GM21381 (cell line): Measurements from ENCODE around the gene BCAT1.
"Not testable (repeated sequence)": the region's sequence is repeated elsewhere in the genome, so short reads cannot be mapped to it uniquely, and the experiment has no call there.

Experiments
- ATAC-seq: cut with Tn5 transposase; IDR thresholded peaks from one replicate; pipeline ENCODE4 v1.9.1; 2021; ENCODE audit warnings: mild to moderate bottlenecking, moderate library complexity; ENCODE audit not compliant: unreplicated experiment

Gene BCAT1

GRCh38 chr12:24860546-24860945 lies 88.4 kb downstream of the BCAT1 start:
- ATAC-seq = no peak

GRCh38 chr12:24856541-24856940 lies 92.4 kb downstream of the BCAT1 start:
- no peak for ATAC-seq

- no peak for ATAC-seq
These were observed 94.0 kb downstream of the BCAT1 start for GRCh38 chr12:24854908-24855307.

- no peak for ATAC-seq
These were observed 94.9 kb downstream of the BCAT1 start for GRCh38 chr12:24854017-24854416.

GRCh38 chr12:24853588-24853987 lies 95.3 kb downstream of the BCAT1 start:
- no peak for ATAC-seq

GRCh38 chr12:24853094-24853493 lies 95.8 kb downstream of the BCAT1 start:
- ATAC-seq = no peak

- ATAC-seq = no peak
These were observed 96.5 kb downstream of the BCAT1 start for GRCh38 chr12:24852420-24852819.

- ATAC-seq = not testable (repeated sequence)
These were observed 97.0 kb downstream of the BCAT1 start for GRCh38 chr12:24851883-24852282.

- no peak for ATAC-seq
These were observed 97.6 kb downstream of the BCAT1 start for GRCh38 chr12:24851341-24851740.

- no peak for ATAC-seq
These were observed 98.4 kb downstream of the BCAT1 start for GRCh38 chr12:24850496-24850895.

- no peak for ATAC-seq
These were observed 99.9 kb downstream of the BCAT1 start for GRCh38 chr12:24848941-24849477.

GRCh38 chr12:24846689-24847088 lies 102.2 kb downstream of the BCAT1 start:
- ATAC-seq = no peak

- ATAC-seq = no peak
These were observed 103.3 kb downstream of the BCAT1 start for GRCh38 chr12:24845615-24846014.

- ATAC-seq = no peak
These were observed 108.7 kb downstream of the BCAT1 start for GRCh38 chr12:24840046-24840800.

- ATAC-seq = peak; percentile 77
These were observed 109.6 kb downstream of the BCAT1 start for GRCh38 chr12:24839268-24839791.

- peak; percentile 55 for ATAC-seq
These were observed 110.4 kb downstream of the BCAT1 start for GRCh38 chr12:24838531-24838950.

GRCh38 chr12:24835377-24835776 lies 113.5 kb downstream of the BCAT1 start:
- no peak for ATAC-seq

- ATAC-seq = no peak
These were observed 115.4 kb downstream of the BCAT1 start for GRCh38 chr12:24833513-24833912.

GRCh38 chr12:24823808-24824515 lies 124.9 kb downstream of the BCAT1 start:
- no peak for ATAC-seq

GRCh38 chr12:24822121-24822899 lies 126.6 kb downstream of the BCAT1 start:
- peak; percentile 57 for ATAC-seq

- peak; percentile 46 for ATAC-seq
These were observed 127.2 kb downstream of the BCAT1 start for GRCh38 chr12:24821691-24822090.
